Right lobe of liver (tissue), 4 donors: ENCODE results near the gene CERCAM.

ENCODE experiments used
- CTCF ChIP-seq, 4 donors: fragments of 200-600 bp in 3 of 4; fragments of 450-650 bp in 1 of 4; IDR thresholded peaks; one replicate each; pipeline versions ENCODE4 v1.5.1 to v1.8.0; 2016 to 2022; ENCODE audit warnings: antibody characterized with exemption in 4 of 4, mild to moderate bottlenecking in 2 of 4
- POLR2A ChIP-seq: fragments of 450-650 bp; IDR thresholded peaks from one replicate; pipeline ENCODE4 v1.6.1; 2017; ENCODE audit warnings: antibody characterized with exemption, mild to moderate bottlenecking
- donor health status: DM: no; HTN: no; CAD: no.
- donor health status: DM: no; HTN: no; CAD: no.
- donor health status: DM: no; HTN: yes; CAD: no.

GRCh38 chr9:128397831-128398230, 22.8 kb upstream of the CERCAM start:
- TF ChIP-seq CTCF (IDR thresholded peaks at IDR 0.05) (no peak), POLR2A (no peak)
